ENCODE results near the gene LPP. TPM values are rescaled to one million over a fixed set of nuclear protein-coding genes. Genes with fewer than 3 reads are reported as not detected.
A peak's percentile ranks its signal among the peaks of the same experiment; 100 is the strongest.

LPP gene
- total RNA-seq, 4 donors from 2014 or later = 109 to 170 (median 132) TPM

DNA sequence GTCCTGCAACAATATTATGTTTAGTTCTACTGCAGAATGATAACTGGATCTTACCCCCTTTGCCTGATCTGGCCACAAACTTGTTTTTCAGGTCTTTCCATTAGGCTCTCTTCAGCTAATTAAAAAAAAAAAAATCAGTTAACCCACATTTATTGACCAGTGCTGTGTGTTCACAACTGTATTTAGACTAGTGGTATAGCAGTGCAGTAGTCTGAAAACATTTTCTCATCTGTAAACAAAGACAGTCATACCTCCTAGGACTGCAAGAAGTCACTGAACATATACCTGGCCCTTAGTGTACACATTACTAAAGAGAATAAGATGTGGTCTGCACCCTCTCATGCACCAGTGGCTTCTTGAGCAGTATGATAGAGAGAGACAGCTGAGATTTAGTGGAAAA, 22.5 kb downstream of the LPP start:
- DNase-seq = no peak
- no peaks in the 10 kb centered on the region for H3K36me3 ChIP-seq
- H3K4me1 ChIP-seq = peaks cover 0 to 50% (median 3%) of the 10 kb centered on the region in 4 donors
- no peaks in the 10 kb centered on the region for H3K9me3 ChIP-seq
- no peak overlapping the region for H3K27ac ChIP-seq
- no peak for TF ChIP-seq POLR2A (IDR thresholded peaks at IDR 0.05)
- TF ChIP-seq, protein P1, sequence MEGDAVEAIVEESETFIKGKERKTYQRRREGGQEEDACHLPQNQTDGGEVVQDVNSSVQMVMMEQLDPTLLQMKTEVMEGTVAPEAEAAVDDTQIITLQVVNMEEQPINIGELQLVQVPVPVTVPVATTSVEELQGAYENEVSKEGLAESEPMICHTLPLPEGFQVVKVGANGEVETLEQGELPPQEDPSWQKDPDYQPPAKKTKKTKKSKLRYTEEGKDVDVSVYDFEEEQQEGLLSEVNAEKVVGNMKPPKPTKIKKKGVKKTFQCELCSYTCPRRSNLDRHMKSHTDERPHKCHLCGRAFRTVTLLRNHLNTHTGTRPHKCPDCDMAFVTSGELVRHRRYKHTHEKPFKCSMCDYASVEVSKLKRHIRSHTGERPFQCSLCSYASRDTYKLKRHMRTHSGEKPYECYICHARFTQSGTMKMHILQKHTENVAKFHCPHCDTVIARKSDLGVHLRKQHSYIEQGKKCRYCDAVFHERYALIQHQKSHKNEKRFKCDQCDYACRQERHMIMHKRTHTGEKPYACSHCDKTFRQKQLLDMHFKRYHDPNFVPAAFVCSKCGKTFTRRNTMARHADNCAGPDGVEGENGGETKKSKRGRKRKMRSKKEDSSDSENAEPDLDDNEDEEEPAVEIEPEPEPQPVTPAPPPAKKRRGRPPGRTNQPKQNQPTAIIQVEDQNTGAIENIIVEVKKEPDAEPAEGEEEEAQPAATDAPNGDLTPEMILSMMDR (IDR thresholded peaks at IDR 0.05) = no peak
- no peaks in the 10 kb centered on the region for H3K27me3 ChIP-seq
- no peak overlapping the region for H3K4me3 ChIP-seq

DNA sequence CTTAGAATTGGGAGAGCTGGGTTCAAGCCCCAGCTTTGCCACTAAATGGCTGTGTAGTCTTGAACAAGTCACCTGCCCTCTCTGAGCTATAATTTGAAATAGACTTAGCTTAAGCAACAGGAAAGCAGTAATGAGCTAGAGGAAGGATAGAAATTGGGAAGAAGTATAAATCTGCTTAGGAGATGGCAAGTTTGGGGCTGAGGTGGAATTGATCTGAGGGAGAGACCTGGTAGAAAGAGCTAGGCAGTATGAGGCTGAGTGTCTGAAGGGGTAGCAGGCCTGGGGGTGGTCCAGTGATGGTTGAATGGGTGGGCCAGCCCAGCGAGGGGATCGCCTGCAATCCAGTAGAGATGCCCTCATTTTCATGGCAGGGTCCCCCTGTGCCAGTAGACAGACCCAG, 22.9 kb downstream of the LPP start:
- TF ChIP-seq, protein P1 (IDR thresholded peaks at IDR 0.05) = no peak
- no peak for TF ChIP-seq POLR2A (IDR thresholded peaks at IDR 0.05)

DNA sequence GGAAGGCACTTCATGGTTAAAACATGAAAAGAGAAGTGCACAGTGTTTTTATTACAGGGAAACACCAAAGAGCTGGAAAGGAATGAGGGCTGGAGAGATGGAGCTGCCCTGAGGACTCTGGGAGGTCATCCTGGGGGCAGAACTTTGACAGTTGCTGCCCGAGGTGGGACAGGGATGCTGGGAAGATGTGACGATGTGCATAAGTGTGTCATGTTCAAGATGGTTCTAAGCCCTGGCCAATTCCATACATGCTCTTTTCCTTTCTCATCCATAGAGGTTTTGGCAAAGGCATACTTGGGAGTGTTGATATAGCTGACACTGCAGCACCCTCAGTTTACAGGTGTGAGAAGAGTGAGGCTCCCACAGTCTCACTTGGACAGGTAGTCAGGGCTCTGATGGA, 23.8 kb downstream of the LPP start:
- Histone ChIP-seq H3K9me3 (no peaks in the 10 kb centered on the region), H3K27ac (peak overlapping the region in 2 of 4 donors; percentile 38 to 77), H3K4me1 (peaks cover 0 to 45% (median 2%) of the 10 kb centered on the region in 4 donors), H3K4me3 (no peak overlapping the region), H3K27me3 (no peaks in the 10 kb centered on the region), H3K36me3 (no peaks in the 10 kb centered on the region)
- no peak for TF ChIP-seq POLR2A (IDR thresholded peaks at IDR 0.05)
- TF ChIP-seq, protein P1 (IDR thresholded peaks at IDR 0.05) = no peak
- no peak for DNase-seq

More for the DNA sequence above, 22.9 kb downstream of the LPP start:
- no peak overlapping the region for H3K4me3 ChIP-seq
- no peaks in the 10 kb centered on the region for H3K36me3 ChIP-seq
- H3K27me3 ChIP-seq = no peaks in the 10 kb centered on the region
- DNase-seq = no peak
- peak overlapping the region in 2 of 4 donors; percentile 38 to 77 for H3K27ac ChIP-seq
- peaks cover 0 to 45% (median 2%) of the 10 kb centered on the region in 4 donors for H3K4me1 ChIP-seq
- no peaks in the 10 kb centered on the region for H3K9me3 ChIP-seq

DNA sequence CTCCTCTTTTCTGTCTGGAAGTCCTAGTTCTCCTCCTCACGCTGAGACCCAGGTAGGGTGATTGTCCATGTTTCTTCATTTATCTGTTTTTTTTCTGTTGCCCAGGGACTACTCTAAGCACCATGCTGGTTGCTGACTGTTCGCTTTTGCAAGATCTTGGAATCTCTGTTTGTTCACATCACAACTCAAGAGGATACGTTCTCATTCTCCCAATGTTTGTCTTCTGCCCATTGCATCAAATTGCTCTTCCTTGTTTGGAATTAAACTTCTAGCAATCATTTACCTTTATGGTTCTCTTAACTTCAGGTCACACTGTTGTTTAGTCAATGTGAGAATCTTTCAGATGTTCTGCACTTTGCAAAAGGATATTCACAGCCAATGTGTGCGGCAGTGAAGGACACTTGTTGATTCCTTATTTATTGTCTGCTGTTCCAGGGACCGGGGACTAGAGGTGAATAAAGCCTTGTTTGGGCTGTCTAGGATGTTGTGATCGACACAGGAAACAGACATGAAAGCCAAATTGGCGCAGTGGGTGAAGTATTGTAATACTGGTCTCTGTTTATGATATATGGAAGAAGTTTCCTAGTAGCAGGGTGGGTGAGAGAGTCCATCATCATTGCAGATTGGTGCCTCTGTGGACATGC, 24.5 kb downstream of the LPP start:
- no peak for DNase-seq
- TF ChIP-seq, protein P1 (IDR thresholded peaks at IDR 0.05) = no peak
- H3K4me1 ChIP-seq = peaks cover 0 to 45% (median 2%) of the 10 kb centered on the region in 4 donors
- H3K4me3 ChIP-seq = no peak overlapping the region
- no peaks in the 10 kb centered on the region for H3K9me3 ChIP-seq
- H3K36me3 ChIP-seq = no peaks in the 10 kb centered on the region
- no peaks in the 10 kb centered on the region for H3K27me3 ChIP-seq
- peak overlapping the region in 3 of 4 donors; percentile 23 to 77 (median 59) for H3K27ac ChIP-seq

DNA sequence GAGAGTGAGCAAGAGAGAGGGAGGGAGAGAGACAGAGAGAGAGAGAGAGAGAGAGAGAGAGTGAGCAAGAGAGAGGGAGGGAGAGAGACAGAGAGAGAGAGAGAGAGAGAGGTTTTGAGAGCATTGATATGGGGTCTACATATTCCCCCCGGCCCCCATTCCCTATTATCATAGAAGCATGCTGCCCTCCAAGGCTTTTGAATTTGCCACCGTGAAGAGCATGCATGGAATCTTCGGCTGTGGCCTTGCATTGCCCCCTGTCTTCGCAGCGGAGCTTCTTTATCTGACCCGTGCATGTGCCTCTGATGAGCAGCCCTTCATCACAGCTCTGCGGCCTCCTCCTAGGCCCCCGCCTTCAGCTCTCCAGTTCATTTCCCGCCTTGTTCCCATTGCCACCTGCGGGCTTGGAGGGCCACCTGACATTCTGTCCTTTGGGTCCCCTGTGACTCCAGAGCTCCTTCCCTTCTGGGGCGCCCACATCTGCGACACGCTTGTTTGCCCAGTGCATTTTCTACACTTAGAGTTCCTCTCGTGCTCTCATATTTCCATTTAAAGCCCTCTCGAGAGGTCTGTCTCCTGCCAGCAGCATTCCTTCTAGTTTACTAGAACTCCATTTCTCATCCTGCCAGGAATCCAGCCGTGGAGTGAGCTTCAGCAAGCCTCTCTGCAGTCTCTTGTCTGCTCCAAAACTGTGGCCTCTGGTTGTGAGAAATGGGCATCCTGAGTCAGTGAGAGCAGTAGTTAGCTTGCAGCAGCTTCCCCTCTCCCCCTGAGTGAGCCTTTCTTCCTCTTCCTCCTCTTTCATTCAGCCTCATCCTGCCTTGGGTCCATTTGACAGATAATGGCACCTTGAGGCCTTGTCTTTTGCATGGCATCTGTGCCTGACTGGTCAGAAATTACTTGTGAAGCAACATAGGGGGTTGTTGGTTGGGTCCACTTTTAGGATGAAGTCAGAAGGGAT, 25.3 kb downstream of the LPP start:
- Histone ChIP-seq H3K4me1 (peaks cover 0 to 48% (median 2%) of the 10 kb centered on the region in 4 donors), H3K4me3 (no peak overlapping the region), H3K36me3 (no peaks in the 10 kb centered on the region), H3K9me3 (no peaks in the 10 kb centered on the region), H3K27me3 (no peaks in the 10 kb centered on the region), H3K27ac (peak overlapping the region; percentile 24 to 77 (median 50))
- DNase-seq = no peak
- TF ChIP-seq POLR2A (IDR thresholded peaks at IDR 0.05) = no peak
- TF ChIP-seq, protein P1 (IDR thresholded peaks at IDR 0.05) = no peak

Measured in Peyer's patch (tissue), 4 donors.